Fibroblast of lung (primary cell): Measurements from ENCODE around the gene TAOK2.

Experiments used
- EZH2 ChIP-seq: IDR thresholded peaks from 2 replicates; pipeline ENCODE4 v1.5.1; 2012; ENCODE audit warnings: low read length, control low read depth, mild to moderate bottlenecking; ENCODE audit errors: missing control alignments
- TF ChIP-seq, protein P1 (sequence below), 2 donors: IDR thresholded peaks in 1 of 2; conservative IDR thresholded peaks in 1 of 2; 1 replicate in 1 of 2; 2 replicates in 1 of 2; pipeline ENCODE4 v1.5.1; 2011 to 2012; ENCODE audit warnings: low read length in 2 of 2, control low read depth in 1 of 2, inconsistent platforms in 1 of 2, low read depth in 1 of 2, mild to moderate bottlenecking in 1 of 2

DNA sequence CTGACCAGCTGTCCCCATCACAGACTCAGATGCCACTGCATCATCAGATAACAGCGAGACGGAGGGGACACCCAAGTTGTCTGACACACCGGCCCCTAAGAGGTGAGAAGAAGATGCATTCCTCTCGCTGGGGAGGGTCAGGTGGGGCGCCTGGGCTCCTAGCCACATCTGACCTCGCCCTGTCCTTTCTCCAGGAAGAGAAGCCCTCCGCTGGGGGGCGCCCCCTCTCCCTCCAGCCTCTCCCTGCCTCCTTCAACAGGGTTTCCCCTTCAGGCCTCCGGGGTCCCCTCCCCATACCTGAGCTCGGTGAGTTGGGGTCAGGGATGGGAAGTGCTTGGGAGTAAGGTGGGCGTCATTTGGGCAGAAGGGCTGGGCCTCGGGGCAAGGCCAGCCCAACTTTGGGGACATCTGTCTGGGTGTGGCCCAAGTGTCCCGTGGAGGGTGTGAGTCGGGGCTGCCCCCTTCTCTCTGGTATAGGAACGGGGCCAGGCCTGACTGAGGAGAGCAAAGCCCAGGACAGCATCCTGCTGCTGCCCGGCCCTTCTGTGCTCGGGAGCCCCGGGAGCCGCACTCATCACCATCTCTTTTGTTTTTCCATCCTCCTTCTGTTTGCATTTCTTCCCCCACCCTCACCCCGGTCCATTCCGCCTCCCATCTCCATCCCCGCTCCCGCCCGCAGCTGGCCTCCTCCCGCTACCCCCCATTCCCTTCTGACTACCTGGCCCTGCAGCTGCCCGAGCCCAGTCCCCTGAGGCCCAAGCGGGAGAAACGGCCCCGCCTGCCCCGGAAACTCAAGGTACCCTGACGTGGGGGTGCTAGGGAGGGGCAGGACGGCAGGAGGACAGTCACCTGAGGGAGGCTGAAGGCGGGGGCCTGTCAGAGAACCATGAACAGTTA, 27.3 kb downstream of the TAOK2 start:
- no peak for TF ChIP-seq EZH2
- TF ChIP-seq, protein P1, sequence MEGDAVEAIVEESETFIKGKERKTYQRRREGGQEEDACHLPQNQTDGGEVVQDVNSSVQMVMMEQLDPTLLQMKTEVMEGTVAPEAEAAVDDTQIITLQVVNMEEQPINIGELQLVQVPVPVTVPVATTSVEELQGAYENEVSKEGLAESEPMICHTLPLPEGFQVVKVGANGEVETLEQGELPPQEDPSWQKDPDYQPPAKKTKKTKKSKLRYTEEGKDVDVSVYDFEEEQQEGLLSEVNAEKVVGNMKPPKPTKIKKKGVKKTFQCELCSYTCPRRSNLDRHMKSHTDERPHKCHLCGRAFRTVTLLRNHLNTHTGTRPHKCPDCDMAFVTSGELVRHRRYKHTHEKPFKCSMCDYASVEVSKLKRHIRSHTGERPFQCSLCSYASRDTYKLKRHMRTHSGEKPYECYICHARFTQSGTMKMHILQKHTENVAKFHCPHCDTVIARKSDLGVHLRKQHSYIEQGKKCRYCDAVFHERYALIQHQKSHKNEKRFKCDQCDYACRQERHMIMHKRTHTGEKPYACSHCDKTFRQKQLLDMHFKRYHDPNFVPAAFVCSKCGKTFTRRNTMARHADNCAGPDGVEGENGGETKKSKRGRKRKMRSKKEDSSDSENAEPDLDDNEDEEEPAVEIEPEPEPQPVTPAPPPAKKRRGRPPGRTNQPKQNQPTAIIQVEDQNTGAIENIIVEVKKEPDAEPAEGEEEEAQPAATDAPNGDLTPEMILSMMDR (conservative IDR thresholded peaks at IDR 0.05 in 1 of 2, IDR thresholded peaks at IDR 0.05 in 1 of 2; ENCODE audit: low read depth in 1 of 2, low read length in 2 of 2) = peak in 1 of 2 donors; percentile 10
